Liver (tissue), 9 donors: ENCODE data around the gene CHST5. TPM values are rescaled to one million over a fixed set of nuclear protein-coding genes. Genes with fewer than 3 reads are reported as not detected.

Source experiments
- DNase-seq: peaks from one replicate; pipeline ENCODE4 v3.0.0-alpha.2; 2017; ENCODE audit warnings: low spot score
- H3K27ac ChIP-seq, 2 donors: one replicate each; pipeline ENCODE4 v1.7.0; 2013; ENCODE audit warnings: inconsistent platforms in 2 of 2, low read length in 2 of 2, control low read depth in 1 of 2, low read depth in 1 of 2, mild to moderate bottlenecking in 1 of 2
- H3K27me3 ChIP-seq, 4 donors: one replicate each; pipeline versions ENCODE4 v1.6.1 to v1.7.0; 2013; ENCODE audit warnings: low read length in 3 of 4, inconsistent platforms in 1 of 4, mild to moderate bottlenecking in 1 of 4, moderate library complexity in 1 of 4; ENCODE audit not compliant: control insufficient read depth in 4 of 4, insufficient read depth in 4 of 4
- H3K36me3 ChIP-seq, 4 donors: one replicate each; pipeline versions ENCODE4 v1.6.1 to v1.7.0; 2013; ENCODE audit warnings: low read length in 3 of 4, mild to moderate bottlenecking in 3 of 4, low read depth in 1 of 4, moderate library complexity in 1 of 4; ENCODE audit not compliant: control insufficient read depth in 4 of 4, insufficient read depth in 3 of 4
- H3K4me1 ChIP-seq, 4 donors: one replicate each; pipeline versions ENCODE4 v1.6.1 to v1.7.0; 2013; ENCODE audit warnings: low read length in 3 of 4, mild to moderate bottlenecking in 3 of 4, moderate library complexity in 1 of 4; ENCODE audit not compliant: control insufficient read depth in 4 of 4, insufficient read depth in 4 of 4
- H3K4me3 ChIP-seq, 3 donors: one replicate each; pipeline versions ENCODE4 v1.6.1 to v1.7.0; 2013; ENCODE audit warnings: low read length in 3 of 3, control low read depth in 1 of 3, low read depth in 1 of 3, mild to moderate bottlenecking in 1 of 3
- H3K9ac ChIP-seq, 2 donors: one replicate each; pipeline ENCODE4 v1.7.0; 2013; ENCODE audit warnings: low read length in 2 of 2, mild to moderate bottlenecking in 2 of 2, moderate library complexity in 2 of 2, control low read depth in 1 of 2, low read depth in 1 of 2
- H3K9me3 ChIP-seq, 4 donors: one replicate each; pipeline versions ENCODE4 v1.6.1 to v1.7.0; 2013; ENCODE audit warnings: low read length in 3 of 4; ENCODE audit not compliant: control insufficient read depth in 4 of 4
- EGR1 ChIP-seq, 2 donors: IDR thresholded peaks; 2 replicates each; pipeline ENCODE4 v1.6.1; 2016 to 2018; ENCODE audit warnings: antibody characterized with exemption in 2 of 2, low read depth in 2 of 2
- FOXA1 ChIP-seq: IDR thresholded peaks from 2 replicates; pipeline ENCODE4 v1.6.1; 2016; ENCODE audit warnings: antibody characterized with exemption
- FOXA2 ChIP-seq: IDR thresholded peaks from 2 replicates; pipeline ENCODE4 v1.6.1; 2016; ENCODE audit warnings: antibody characterized with exemption
- GABPA ChIP-seq, 2 donors: IDR thresholded peaks in 1 of 2; conservative IDR thresholded peaks in 1 of 2; 2 replicates each; pipeline ENCODE4 v1.6.1; 2016; ENCODE audit warnings: antibody characterized with exemption in 2 of 2, mild to moderate bottlenecking in 1 of 2, moderate library complexity in 1 of 2
- HNF4A ChIP-seq, 2 donors: conservative IDR thresholded peaks; 2 replicates each; pipeline ENCODE4 v1.6.1; 2016; ENCODE audit warnings: antibody characterized with exemption in 2 of 2, mild to moderate bottlenecking in 2 of 2
- HNF4G ChIP-seq: IDR thresholded peaks from 2 replicates; pipeline ENCODE4 v1.6.1; 2016; ENCODE audit warnings: antibody characterized with exemption
- JUND ChIP-seq, 2 donors: IDR thresholded peaks; 2 replicates each; pipeline ENCODE4 v1.6.1; 2016; ENCODE audit warnings: antibody characterized with exemption in 2 of 2
- NR2F2 ChIP-seq: IDR thresholded peaks from 2 replicates; pipeline ENCODE4 v1.6.1; 2016; ENCODE audit warnings: antibody characterized with exemption
- RAD21 ChIP-seq, 2 donors: IDR thresholded peaks; 2 replicates each; pipeline ENCODE4 v1.6.1; 2016; ENCODE audit warnings: antibody characterized with exemption in 2 of 2, mild to moderate bottlenecking in 2 of 2
- RXRA ChIP-seq, 2 donors: IDR thresholded peaks; 2 replicates each; pipeline ENCODE4 v1.6.1; 2017 to 2018; ENCODE audit warnings: antibody characterized with exemption in 2 of 2, mild to moderate bottlenecking in 1 of 2
- SP1 ChIP-seq: IDR thresholded peaks from 2 replicates; pipeline ENCODE4 v1.6.1; 2018; ENCODE audit warnings: antibody characterized with exemption, mild to moderate bottlenecking
- TAF1 ChIP-seq: conservative IDR thresholded peaks from 2 replicates; pipeline ENCODE4 v1.6.1; 2016; ENCODE audit warnings: antibody characterized with exemption, mild to moderate bottlenecking
- YY1 ChIP-seq: IDR thresholded peaks from 2 replicates; pipeline ENCODE4 v1.6.1; 2016; ENCODE audit warnings: antibody characterized with exemption, mild to moderate bottlenecking
- WGBS: extraction: QIAGEN DNeasy Blood & Tissue Kit; methylation state at CpG from one replicate; pipeline ENCODE4 v1.1.7; 2013; 5-methylcytosine and 5-hydroxymethylcytosine counted together
- polyA plus RNA-seq, 2 donors: library from polyadenylated mRNA; stranded (reverse) in 1 of 2; unstranded in 1 of 2; fragments of 200-250 nt in 1 of 2; fragments of >200 nt in 1 of 2; fragmentation: Nextera tagmentation in 1 of 2; extraction: Ambion mirVana in 1 of 2; gene quantifications; one replicate each; pipeline versions ENCODE4 v1.2.1 to v1.2.3, GENCODE V29; 2013 to 2015
- total RNA-seq, 2 donors: library from RNA; depleted of rRNA; stranded (reverse); fragments of >200 nt; gene quantifications; one replicate each; pipeline ENCODE4 v1.2.3, GENCODE V29; 2014
- TF ChIP-seq, protein P1 (sequence below): IDR thresholded peaks from 2 replicates; pipeline ENCODE4 v1.6.1; 2016; ENCODE audit warnings: antibody characterized with exemption
- TF ChIP-seq, protein P2 (sequence below): IDR thresholded peaks from 2 replicates; pipeline ENCODE4 v1.6.1; 2016; ENCODE audit warnings: antibody characterized with exemption
- TF ChIP-seq, protein P3 (sequence below): fragments of 150-350 bp; IDR thresholded peaks from 2 replicates; pipeline ENCODE4 v1.5.1; 2017; ENCODE audit warnings: improper control_type of control experiment, low read depth, low read length; ENCODE audit not compliant: missing input control
- TF ChIP-seq, protein P4 (sequence below): IDR thresholded peaks from 2 replicates; pipeline ENCODE4 v1.6.1; 2016; ENCODE audit warnings: antibody characterized with exemption, mild to moderate bottlenecking
- TF ChIP-seq, protein P5 (sequence below): IDR thresholded peaks from 2 replicates; pipeline ENCODE4 v1.6.1; 2016; ENCODE audit warnings: antibody characterized with exemption
- donor health status: healthy.
- donor health status: healthy.
- donor health status: healthy.
- donor health status: healthy.
- donor health status: healthy.

The CHST5 gene
- total and polyA plus RNA-seq, 4 donors, result not detected

DNA sequence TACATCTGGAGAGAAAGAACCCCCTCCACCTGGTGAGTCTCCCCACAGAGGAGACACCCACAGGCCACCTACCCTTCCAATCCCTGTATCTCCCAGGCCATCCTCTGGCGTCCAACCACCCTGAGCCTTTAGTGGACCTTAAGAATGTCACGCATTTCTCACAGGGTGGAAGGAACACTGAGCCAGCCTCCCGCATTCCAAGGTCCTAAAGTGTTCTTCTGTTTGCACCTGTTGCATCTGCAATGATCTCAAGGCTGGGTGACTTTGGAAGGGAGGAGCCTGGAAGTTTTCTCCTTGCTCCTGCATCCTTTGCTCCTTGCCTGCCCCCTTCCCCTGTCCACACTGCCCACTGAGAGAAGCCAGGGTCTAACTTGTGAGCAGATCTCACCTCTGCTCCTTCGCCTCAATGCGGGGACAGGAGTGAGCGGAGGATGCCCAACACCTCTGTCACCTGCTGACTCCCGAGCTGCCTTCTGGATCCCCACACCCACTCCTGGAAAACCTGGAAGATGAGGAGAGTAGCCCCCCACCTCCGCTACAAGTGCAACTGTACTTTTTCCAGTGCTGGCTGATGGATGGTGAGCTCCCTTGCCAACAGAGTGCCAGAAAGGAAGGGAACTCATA lies 3.7 kb downstream of the CHST5 start:
- H3K36me3 ChIP-seq, result no peaks in the 10 kb centered on the region
- H3K9me3 ChIP-seq, result no peaks in the 10 kb centered on the region
- no peak overlapping the region for H3K27ac ChIP-seq
- no peak for DNase-seq
- peaks cover 0 to 11% (median 8%) of the 10 kb centered on the region in 4 donors for H3K4me1 ChIP-seq
- no peak overlapping the region for H3K4me3 ChIP-seq
- H3K9ac ChIP-seq, result no peak overlapping the region
- TF ChIP-seq SP1, result no peak
- no peak for TF ChIP-seq GABPA (IDR thresholded peaks at IDR 0.05 in 1 of 2, conservative IDR thresholded peaks at IDR 0.05 in 1 of 2)
- TF ChIP-seq, protein P1, sequence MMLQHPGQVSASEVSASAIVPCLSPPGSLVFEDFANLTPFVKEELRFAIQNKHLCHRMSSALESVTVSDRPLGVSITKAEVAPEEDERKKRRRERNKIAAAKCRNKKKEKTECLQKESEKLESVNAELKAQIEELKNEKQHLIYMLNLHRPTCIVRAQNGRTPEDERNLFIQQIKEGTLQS, result no peak
- TF ChIP-seq, protein P2, sequence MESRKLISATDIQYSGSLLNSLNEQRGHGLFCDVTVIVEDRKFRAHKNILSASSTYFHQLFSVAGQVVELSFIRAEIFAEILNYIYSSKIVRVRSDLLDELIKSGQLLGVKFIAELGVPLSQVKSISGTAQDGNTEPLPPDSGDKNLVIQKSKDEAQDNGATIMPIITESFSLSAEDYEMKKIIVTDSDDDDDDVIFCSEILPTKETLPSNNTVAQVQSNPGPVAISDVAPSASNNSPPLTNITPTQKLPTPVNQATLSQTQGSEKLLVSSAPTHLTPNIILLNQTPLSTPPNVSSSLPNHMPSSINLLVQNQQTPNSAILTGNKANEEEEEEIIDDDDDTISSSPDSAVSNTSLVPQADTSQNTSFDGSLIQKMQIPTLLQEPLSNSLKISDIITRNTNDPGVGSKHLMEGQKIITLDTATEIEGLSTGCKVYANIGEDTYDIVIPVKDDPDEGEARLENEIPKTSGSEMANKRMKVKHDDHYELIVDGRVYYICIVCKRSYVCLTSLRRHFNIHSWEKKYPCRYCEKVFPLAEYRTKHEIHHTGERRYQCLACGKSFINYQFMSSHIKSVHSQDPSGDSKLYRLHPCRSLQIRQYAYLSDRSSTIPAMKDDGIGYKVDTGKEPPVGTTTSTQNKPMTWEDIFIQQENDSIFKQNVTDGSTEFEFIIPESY, result no peak
- no peak for TF ChIP-seq EGR1 (IDR thresholded peaks at IDR 0.05; ENCODE audit: low read depth in 2 of 2)
- TF ChIP-seq, protein P3, sequence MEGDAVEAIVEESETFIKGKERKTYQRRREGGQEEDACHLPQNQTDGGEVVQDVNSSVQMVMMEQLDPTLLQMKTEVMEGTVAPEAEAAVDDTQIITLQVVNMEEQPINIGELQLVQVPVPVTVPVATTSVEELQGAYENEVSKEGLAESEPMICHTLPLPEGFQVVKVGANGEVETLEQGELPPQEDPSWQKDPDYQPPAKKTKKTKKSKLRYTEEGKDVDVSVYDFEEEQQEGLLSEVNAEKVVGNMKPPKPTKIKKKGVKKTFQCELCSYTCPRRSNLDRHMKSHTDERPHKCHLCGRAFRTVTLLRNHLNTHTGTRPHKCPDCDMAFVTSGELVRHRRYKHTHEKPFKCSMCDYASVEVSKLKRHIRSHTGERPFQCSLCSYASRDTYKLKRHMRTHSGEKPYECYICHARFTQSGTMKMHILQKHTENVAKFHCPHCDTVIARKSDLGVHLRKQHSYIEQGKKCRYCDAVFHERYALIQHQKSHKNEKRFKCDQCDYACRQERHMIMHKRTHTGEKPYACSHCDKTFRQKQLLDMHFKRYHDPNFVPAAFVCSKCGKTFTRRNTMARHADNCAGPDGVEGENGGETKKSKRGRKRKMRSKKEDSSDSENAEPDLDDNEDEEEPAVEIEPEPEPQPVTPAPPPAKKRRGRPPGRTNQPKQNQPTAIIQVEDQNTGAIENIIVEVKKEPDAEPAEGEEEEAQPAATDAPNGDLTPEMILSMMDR, result no peak
- TF ChIP-seq FOXA1, result no peak
- TF ChIP-seq HNF4G, result no peak
- TF ChIP-seq HNF4A (conservative IDR thresholded peaks at IDR 0.05), result no peak
- TF ChIP-seq JUND (IDR thresholded peaks at IDR 0.05), result no peak
- TF ChIP-seq, protein P4, sequence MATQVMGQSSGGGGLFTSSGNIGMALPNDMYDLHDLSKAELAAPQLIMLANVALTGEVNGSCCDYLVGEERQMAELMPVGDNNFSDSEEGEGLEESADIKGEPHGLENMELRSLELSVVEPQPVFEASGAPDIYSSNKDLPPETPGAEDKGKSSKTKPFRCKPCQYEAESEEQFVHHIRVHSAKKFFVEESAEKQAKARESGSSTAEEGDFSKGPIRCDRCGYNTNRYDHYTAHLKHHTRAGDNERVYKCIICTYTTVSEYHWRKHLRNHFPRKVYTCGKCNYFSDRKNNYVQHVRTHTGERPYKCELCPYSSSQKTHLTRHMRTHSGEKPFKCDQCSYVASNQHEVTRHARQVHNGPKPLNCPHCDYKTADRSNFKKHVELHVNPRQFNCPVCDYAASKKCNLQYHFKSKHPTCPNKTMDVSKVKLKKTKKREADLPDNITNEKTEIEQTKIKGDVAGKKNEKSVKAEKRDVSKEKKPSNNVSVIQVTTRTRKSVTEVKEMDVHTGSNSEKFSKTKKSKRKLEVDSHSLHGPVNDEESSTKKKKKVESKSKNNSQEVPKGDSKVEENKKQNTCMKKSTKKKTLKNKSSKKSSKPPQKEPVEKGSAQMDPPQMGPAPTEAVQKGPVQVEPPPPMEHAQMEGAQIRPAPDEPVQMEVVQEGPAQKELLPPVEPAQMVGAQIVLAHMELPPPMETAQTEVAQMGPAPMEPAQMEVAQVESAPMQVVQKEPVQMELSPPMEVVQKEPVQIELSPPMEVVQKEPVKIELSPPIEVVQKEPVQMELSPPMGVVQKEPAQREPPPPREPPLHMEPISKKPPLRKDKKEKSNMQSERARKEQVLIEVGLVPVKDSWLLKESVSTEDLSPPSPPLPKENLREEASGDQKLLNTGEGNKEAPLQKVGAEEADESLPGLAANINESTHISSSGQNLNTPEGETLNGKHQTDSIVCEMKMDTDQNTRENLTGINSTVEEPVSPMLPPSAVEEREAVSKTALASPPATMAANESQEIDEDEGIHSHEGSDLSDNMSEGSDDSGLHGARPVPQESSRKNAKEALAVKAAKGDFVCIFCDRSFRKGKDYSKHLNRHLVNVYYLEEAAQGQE, result no peak
- TF ChIP-seq YY1, result no peak
- no peak for TF ChIP-seq RAD21 (IDR thresholded peaks at IDR 0.05)
- no peak for TF ChIP-seq RXRA (IDR thresholded peaks at IDR 0.05)
- no peak for TF ChIP-seq FOXA2
- no peak for TF ChIP-seq TAF1
- TF ChIP-seq NR2F2, result no peak
- no peaks in the 10 kb centered on the region for H3K27me3 ChIP-seq
- 88% methylated on average over 8 of the region's 8 CpGs for WGBS

DNA sequence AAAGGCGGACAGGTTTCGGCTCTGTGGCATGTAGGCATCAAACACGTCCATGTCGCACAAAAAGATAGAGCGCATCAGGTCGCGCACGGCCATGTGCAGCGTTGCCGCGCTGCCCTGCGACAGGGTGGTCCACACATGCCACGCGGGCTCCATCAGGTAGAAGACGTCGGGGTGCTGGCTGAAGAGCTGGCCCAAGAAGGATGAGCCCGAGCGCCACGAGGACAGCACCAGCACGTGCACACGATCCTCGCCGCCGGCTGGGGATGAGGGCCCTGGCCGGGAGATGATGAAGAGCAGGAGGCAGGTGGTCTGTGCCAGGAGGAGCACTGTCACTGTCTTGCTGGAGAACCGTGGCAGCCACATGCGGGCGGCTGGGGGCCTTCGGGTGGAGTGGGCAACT lies 5.9 kb downstream of the CHST5 start:
- Histone ChIP-seq H3K9ac (no peak overlapping the region), H3K4me1 (peaks cover 0 to 11% (median 8%) of the 10 kb centered on the region in 4 donors), H3K27me3 (no peaks in the 10 kb centered on the region), H3K27ac (no peak overlapping the region), H3K36me3 (no peaks in the 10 kb centered on the region), H3K4me3 (no peak overlapping the region), H3K9me3 (no peaks in the 10 kb centered on the region)
- TF ChIP-seq, protein P5, sequence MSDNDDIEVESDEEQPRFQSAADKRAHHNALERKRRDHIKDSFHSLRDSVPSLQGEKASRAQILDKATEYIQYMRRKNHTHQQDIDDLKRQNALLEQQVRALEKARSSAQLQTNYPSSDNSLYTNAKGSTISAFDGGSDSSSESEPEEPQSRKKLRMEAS, result no peak
- no peak for TF ChIP-seq YY1
- WGBS, result 98% methylated on average over 29 of the region's 29 CpGs
- DNase-seq, result no peak
